Measurements from ENCODE around the gene BBS4. TPM values are rescaled to one million over a fixed set of nuclear protein-coding genes. Genes with fewer than 3 reads are reported as not detected.

The BBS4 gene
- total and polyA plus RNA-seq, 8 donors, result 8.6 to 19.2 (median 10.4) TPM

- ATAC-seq (no peak), FAIRE-seq (no peak), DNase-seq (no peak)
- intact Hi-C loops (cut with DNase I), result no loop called here
- no peaks in the 10 kb centered on the region for H3K9me3 ChIP-seq
- H3K4me1 ChIP-seq, result no peaks in the 10 kb centered on the region
- WGBS, 2 donors, result 46 to 47% methylated on average over 1 of the region's 1 CpG
- H3K27me3 ChIP-seq, result no peaks in the 10 kb centered on the region
- no peak overlapping the region for H3K27ac ChIP-seq
- H3K36me3 ChIP-seq, result peaks cover 0 to 28% (median 0%) of the 10 kb centered on the region in 3 donors
- no peak for TF ChIP-seq CTCF (IDR thresholded peaks at IDR 0.05)
- H3K4me3 ChIP-seq, result no peak overlapping the region
Measured at GRCh38 chr15:72771329-72771725, 85.3 kb downstream of the BBS4 start.

GRCh38 chr15:72774696-72775383, 88.8 kb downstream of the BBS4 start:
- Histone ChIP-seq H3K27ac (peak overlapping the region in 2 of 4 donors; percentile 9 to 21), H3K27me3 (no peaks in the 10 kb centered on the region), H3K4me3 (no peak overlapping the region), H3K36me3 (peaks cover 0 to 20% (median 0%) of the 10 kb centered on the region in 3 donors), H3K4me1 (no peaks in the 10 kb centered on the region), H3K9me3 (no peaks in the 10 kb centered on the region)
- ATAC-seq (peak in 1 of 4 donors; percentile 17), DNase-seq (no peak), FAIRE-seq (no peak)
- TF ChIP-seq CTCF (IDR thresholded peaks at IDR 0.05), result no peak
- 44 to 64% methylated on average over 2 of the region's 2 CpGs for WGBS, 2 donors
- intact Hi-C loops (cut with DNase I), result no loop called here

GRCh38 chr15:72778796-72779195, 92.8 kb downstream of the BBS4 start:
- H3K9me3 ChIP-seq, result no peaks in the 10 kb centered on the region
- 76 to 86% methylated on average over 6 of the region's 6 CpGs for WGBS, 2 donors
- no peaks in the 10 kb centered on the region for H3K36me3 ChIP-seq
- no peak overlapping the region for H3K4me3 ChIP-seq
- ATAC-seq (no peak), DNase-seq (no peak), FAIRE-seq (no peak)
- no peak overlapping the region for H3K27ac ChIP-seq
- intact Hi-C loops (cut with DNase I), result no loop called here
- TF ChIP-seq CTCF (IDR thresholded peaks at IDR 0.05), result no peak
- H3K27me3 ChIP-seq, result no peaks in the 10 kb centered on the region
- peaks cover 6 to 19% (median 10%) of the 10 kb centered on the region in 3 donors for H3K4me1 ChIP-seq

GRCh38 chr15:72781631-72782030, 95.6 kb downstream of the BBS4 start:
- Histone ChIP-seq H3K4me1 (peaks cover 10 to 24% (median 13%) of the 10 kb centered on the region in 3 donors), H3K4me3 (peak overlapping the region in 1 of 4 donors; percentile 98), H3K9me3 (no peaks in the 10 kb centered on the region), H3K27me3 (no peaks in the 10 kb centered on the region), H3K36me3 (no peaks in the 10 kb centered on the region), H3K27ac (no peak overlapping the region)
- DNase-seq (no peak), FAIRE-seq (no peak), ATAC-seq (no peak)
- TF ChIP-seq CTCF (IDR thresholded peaks at IDR 0.05), result no peak
- intact Hi-C loops (cut with DNase I), result loop anchor here in 1 of 3 donors (10.0 kb wide), 1 partner anchor 293 kb away; no protein-coding TSS in a partner anchor
- WGBS, 2 donors, result 73 to 77% methylated on average over 6 of the region's 6 CpGs
